ENCODE data around the gene MAP3K7.

MAP3K7 gene

GRCh38 chr6:90586836-90587638 lies at the start of gene MAP3K7:
Gene MAP3K7, minus strand, starts transcription at chr6:90587072. Its CDS starts 189 bp downstream, at chr6:90586883.
- FAIRE-seq, result peak; percentile 53

DNA sequence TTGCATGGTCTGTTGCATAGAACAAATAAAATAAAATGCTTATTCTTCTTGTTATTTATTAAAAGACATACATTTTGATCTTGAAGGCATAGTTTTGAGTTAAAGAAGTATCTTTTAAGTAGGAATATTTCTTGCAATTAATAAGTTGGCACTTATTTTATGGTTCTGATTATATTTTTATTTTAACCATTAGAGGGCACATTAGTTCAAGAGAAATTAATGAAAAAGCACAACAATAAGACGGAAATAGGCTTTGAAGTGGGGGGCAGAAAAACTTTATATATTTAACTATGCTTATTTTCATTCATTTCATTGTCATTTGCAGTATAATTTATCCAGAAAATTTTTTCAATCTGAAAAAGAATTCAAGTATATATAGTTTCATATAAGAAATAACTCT lies 44.2 kb upstream of the MAP3K7 start:
- FAIRE-seq, result no peak

- FAIRE-seq, result no peak
Measured at GRCh38 chr6:90621581-90621980, 34.7 kb upstream of the MAP3K7 start.

DNA sequence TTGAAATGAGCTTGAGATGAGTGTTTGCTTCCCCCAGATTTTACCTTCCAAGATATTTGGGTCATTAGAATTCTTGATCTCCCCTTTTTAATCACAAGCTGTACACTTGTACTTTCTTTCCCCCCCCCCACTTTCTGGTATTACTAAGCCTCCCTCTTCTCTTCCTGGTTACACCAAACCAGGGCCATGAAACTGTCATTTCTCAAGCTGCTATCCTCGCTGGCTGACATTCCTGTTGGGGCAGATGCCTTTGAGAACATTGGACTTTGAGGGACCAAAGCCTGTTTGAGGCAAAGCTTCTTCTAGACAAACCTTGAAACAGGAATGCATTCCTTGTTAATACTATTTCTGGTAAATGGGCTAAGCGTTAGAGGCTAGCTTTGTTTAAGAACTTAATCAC lies 32.3 kb upstream of the MAP3K7 start:
- FAIRE-seq, result no peak

DNA sequence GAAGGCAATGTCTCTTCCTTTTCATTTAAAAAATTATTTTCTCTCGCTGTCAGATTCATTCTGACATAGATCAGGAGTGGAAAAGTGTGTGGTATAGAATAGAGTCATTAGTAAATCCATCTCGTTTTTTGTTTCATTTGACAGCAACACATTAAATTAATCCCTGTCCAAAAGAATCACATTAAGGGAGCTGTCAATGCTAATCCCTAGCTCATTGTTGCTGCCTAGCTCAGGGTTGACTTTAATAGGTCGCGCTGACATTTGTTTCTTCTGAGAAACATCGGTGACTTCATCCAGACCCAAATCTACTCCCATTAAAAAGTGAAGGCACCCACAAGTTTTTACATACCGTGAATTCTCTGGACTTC lies 25.4 kb upstream of the MAP3K7 start:
- no peak for FAIRE-seq

DNA sequence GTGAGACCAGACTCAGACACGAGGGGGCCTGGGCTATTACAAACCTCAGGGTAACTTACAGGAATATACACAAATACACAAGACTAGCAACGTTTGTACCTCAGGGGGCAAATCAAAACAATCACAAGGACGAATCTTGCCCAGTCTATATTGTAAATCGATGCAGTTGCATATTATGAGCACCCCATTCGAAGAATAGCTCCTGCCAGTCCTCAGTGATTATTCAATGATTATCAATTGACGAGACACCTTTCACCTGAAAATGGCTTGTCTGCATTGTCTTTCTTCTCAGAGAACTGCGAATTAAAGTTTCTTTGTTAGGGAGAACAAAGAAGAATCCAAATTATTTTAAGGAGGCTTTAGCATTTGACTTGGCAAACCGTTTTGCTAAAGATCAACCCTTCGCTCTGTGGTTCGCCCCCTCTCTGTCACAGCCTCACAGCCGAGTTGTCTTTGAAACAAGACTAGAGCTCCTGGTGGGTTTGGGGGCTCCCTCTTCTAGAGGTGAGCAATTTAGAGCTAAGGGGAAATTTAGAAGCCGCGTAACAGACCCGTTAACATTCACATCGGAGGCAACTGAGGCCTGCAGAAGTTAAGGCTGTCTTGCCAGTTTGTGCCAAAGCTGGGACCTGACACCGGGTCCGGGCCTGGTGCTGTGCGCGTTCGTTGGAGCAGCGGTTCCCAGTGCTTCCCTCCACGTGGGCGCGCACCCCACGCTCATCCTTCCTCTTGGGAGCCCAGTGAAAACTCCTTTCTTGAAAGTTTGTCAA lies 24.9 kb upstream of the MAP3K7 start:
- no peak for FAIRE-seq

GRCh38 chr6:90610751-90611542 lies 24.1 kb upstream of the MAP3K7 start:
- FAIRE-seq, result no peak

DNA sequence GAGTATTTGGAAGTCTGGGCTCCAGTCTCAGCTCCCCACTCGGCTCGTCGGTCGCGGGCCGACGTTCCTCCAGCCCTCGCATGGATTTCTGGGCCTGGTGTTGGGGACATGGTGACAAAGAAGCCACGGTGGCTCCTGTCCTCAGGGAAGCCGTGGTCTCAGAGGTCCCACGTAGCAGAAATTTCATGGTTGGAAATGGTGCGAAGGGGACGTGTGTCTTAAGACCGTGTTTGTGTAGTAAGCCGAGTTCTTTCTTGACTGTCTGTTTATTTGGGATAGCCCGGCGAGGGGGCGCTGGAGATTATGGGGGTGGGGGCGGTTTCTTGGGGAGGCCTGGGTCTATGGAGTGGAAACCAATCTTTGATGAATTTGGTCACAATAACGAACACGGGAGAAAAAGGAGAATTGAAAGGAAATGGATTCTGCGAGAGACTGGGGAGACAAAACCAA lies 23.5 kb upstream of the MAP3K7 start:
- FAIRE-seq, result no peak

- FAIRE-seq, result no peak
Measured at GRCh38 chr6:90605749-90606340, 19.0 kb upstream of the MAP3K7 start.

DNA sequence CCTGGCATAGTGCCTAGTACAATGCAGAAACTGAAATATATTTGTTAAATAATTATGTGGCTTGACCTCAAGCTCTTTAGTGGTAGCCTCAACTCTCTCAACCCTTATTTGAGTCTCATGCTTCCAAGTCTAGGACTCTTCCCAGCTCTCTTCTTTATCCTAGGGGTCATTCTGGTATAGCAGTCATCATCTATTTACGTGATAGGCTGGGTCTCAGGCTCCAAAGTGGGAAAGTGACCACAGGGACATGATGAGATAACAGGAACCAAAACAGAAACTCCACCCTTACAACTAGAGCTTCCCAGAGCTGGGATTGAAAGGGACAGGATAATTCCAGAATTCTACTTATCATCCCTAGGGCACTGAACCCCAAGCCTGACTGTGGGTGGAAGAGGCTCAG lies 17.7 kb upstream of the MAP3K7 start:
- FAIRE-seq, result no peak

- no peak for FAIRE-seq
Measured at GRCh38 chr6:90599151-90599550, 12.3 kb upstream of the MAP3K7 start.

DNA sequence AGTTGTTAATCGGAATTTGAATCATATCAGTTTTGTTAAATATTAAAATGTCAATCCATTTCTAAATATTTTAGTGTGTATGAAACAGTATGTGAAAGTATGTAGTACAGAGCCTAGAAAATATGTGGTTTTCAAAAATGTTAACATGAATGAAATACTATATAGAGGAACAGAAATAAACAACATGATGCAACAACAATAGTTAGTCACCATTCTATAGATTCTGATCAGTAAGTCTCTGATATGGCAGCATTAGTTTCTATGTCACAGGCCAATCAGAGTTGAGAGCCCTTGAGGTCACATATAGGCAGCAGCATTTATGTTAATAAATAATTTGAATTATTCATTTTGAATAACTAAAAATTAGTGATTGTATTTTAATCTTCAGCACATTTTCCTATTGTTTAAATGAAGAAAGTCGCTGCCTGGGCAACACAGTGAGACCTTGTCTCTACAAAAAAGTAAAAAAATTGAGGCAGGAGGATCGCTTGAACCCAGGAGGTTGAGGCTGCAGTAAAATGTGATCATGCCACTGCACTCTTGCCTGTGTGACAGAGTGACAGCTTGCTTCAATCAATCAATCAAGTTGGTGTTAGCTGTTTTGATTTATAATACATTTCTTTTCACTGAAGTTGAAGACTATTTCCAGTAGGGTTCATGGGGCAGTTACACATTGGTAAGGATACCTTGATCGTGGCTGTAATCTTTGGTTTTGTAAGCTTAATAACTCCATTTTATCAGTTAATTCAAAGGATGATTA lies 11.5 kb upstream of the MAP3K7 start:
- no peak for FAIRE-seq

DNA sequence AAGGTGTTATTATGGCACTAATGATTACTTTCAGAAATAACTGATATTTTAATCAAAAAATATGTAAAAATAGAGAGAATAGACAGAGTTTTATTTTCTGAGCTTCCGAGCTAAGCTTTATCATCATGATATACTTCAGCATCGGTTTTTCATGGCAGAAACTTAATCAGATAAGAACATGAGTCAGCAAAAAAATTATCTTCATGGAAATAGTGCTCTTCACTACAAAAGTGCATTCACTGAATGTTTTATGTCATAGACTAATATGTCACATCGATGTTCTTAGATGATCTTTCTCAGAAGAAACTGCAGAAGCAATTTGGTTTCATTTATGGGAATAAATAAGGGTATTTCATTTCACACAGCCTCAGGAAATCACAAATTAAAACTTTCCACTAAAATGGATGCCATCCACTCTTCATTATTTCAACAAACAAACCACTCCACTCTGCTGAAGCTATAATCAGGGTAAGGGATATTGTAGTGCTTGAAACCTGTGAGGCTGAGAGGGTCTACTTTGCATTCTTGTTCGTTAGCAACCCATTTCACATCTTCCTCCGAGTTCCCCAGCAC lies 10.2 kb upstream of the MAP3K7 start:
- FAIRE-seq, result no peak

GRCh38 chr6:90595854-90596253 lies 9.0 kb upstream of the MAP3K7 start:
- FAIRE-seq, result no peak

DNA sequence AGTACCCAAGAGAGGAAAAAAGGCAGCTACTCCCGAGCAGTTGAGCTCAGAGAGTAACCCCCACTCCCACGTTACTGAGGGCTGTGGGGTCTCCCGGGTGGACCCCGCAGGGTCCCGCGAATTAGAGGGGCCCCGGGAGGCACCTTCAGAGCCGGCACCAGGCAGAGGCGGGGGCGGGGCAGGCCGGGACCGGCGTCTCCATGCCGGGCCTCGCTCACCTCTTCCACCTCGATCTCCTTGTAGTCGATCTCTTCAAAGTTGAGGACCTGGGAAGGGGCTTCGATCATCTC lies 381 bp downstream of the MAP3K7 start:
- FAIRE-seq, result no peak

DNA sequence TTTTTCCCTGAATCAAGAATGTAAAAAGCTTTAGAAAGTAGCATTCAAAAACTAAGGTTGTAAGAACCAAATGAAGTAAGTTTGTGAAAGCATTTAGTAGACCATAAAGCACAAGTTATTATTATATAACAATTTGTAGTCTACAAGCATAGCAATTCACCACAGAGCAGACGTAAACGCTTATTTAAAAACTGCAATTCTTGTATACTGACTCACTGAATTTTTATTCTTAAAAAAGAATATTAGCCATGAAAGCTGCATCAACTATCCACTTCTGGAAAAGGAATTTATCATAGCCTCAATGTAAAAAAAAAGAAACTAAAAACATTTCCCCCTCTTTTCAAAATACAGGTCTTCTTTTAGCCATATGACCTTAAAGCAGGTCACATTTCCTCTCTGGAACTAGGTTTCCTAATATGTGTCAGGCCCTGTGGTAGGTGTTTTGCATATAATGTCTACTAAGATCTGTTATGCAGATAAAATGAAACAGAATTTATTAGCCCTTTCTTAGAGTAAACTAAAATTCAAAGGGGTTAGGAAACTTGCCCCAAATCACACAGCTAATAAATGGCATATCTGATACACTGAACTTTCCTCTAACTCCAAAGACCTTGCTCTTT lies 2.1 kb downstream of the MAP3K7 start:
- FAIRE-seq, result no peak

- FAIRE-seq, result no peak
Measured at GRCh38 chr6:90583836-90584481, 2.9 kb downstream of the MAP3K7 start.

DNA sequence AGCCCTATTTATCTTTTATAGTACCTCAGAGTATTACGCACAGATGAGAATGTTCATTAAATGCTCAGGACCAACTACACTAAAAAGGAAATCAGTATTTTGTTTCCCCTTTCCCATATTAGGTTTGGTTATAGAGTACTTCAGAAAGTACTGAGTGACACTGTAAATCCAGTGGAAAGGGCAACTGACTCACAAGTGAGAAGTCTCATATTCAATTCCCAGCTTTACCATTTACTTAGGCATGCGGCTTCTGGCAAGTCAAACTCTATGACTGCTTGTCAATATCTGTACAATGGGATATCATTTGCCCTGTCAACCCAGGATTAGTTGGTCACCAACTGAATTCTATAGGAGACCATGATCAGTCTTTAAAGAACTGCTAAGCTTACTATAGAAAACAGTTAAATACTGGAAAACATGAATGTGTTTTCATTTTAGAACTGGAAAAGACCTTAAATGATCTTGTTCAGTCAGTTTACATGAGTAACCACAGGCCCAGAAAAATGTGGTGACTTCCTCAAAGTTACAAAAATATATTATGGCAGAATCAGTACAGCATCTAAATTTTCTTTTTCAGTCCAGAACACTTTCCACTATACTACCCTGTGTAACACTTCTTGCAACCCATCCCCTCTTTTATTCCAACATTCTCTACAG lies 3.6 kb downstream of the MAP3K7 start:
- no peak for FAIRE-seq

GRCh38 chr6:90581146-90581545 lies 5.7 kb downstream of the MAP3K7 start:
- no peak for FAIRE-seq

DNA sequence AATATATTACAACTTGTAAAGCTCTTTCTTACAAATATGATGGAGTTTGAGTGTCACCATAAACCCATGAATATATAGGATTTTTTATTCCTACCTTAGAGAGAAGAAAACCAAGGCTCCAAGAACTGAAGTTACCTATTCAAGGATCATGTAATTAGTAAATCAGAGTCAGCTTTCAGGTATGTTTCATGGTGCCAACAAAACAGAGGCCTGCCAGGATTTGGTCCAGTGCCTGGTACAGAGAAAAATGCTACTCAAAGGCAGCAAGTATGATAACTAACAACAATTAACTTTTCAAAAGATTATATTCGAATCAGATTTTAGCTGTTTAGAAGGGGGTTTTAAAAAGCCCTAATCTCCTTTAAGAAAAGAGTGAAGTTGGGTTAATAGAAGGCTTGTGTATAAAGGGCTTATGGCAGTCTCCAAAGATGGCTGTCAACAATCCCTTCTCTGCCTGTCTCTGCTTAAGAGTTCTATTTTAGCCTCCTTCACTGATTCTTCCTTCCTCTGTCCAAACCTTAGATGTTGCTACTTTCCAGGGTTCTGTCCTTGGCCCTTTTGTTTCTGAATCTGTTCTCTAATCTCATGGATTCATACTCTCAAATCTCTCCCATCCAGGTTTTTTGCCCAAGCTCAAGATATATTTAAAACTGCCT lies 7.8 kb downstream of the MAP3K7 start:
- no peak for FAIRE-seq
